Neural cell (in vitro differentiated cells): ENCODE data around the gene SNTB2. TPM values are rescaled to one million over a fixed set of nuclear protein-coding genes. Genes with fewer than 3 reads are reported as not detected.

Source experiments
- H2AFZ ChIP-seq: fragments of 200-600, 300-800 bp; sonication (generic), shearing (Covaris generic); 2 replicates; pipeline ENCODE4 v1.6.0; 2014; ENCODE audit warnings: low read depth, mild to moderate bottlenecking, antibody characterized with exemption, low read length, moderate library complexity
- H3F3A ChIP-seq: fragments of 200-600 bp; shearing (Covaris generic); 2 replicates; pipeline ENCODE4 v1.6.1; 2016; ENCODE audit warnings: mild to moderate bottlenecking, moderate library complexity, mixed read lengths, antibody characterized with exemption, low read length; ENCODE audit not compliant: insufficient read depth, poor library complexity, severe bottlenecking
- H3K27ac ChIP-seq: fragments of 200-600, 300-800 bp; sonication (generic), shearing (Covaris generic); 2 replicates; pipeline ENCODE4 v1.5.1; 2014; ENCODE audit warnings: mild to moderate bottlenecking, low read length, moderate library complexity
- H3K27me3 ChIP-seq: fragments of 300-800, 200-600 bp; sonication (generic), shearing (Covaris generic); 2 replicates; pipeline ENCODE4 v1.6.0; 2014; ENCODE audit warnings: mild to moderate bottlenecking, low read depth, low read length, moderate library complexity; ENCODE audit not compliant: insufficient read depth
- H3K36me3 ChIP-seq: fragments of 300-800, 200-600 bp; sonication (generic), shearing (Covaris generic); 2 replicates; pipeline ENCODE4 v1.5.1; 2014; ENCODE audit warnings: mild to moderate bottlenecking, antibody characterized with exemption, low read length, moderate library complexity; ENCODE audit not compliant: insufficient read depth
- H3K4me2 ChIP-seq: fragments of 300-800, 200-600 bp; sonication (generic), shearing (Covaris generic); 2 replicates; pipeline ENCODE4 v1.6.0; 2014; ENCODE audit warnings: mild to moderate bottlenecking, low read length
- H3K4me3 ChIP-seq: fragments of 300-800, 200-600 bp; sonication (generic), shearing (Covaris generic); 2 replicates; pipeline ENCODE4 v1.5.1; 2014; ENCODE audit warnings: mild to moderate bottlenecking, low read length, moderate library complexity
- H3K79me2 ChIP-seq: fragments of 200-600 bp; shearing (Covaris generic); replicated peaks from 2 replicates; pipeline ENCODE4 v1.6.0; 2014; ENCODE audit warnings: mild to moderate bottlenecking, low read length, moderate library complexity; ENCODE audit not compliant: insufficient read depth
- H3K9ac ChIP-seq: fragments of 300-800, 200-600 bp; sonication (generic), shearing (Covaris generic); 2 replicates; pipeline ENCODE4 v1.6.1; 2016; ENCODE audit warnings: mild to moderate bottlenecking, low read length, mixed read lengths
- H3K9me2 ChIP-seq: fragments of 200-600 bp; shearing (Covaris generic); 2 replicates; pipeline ENCODE4 v1.6.1; 2016; ENCODE audit warnings: mild to moderate bottlenecking, low read length, mixed read lengths; ENCODE audit not compliant: insufficient read depth
- H3K9me3 ChIP-seq: fragments of 200-600, 300-800 bp; sonication (generic), shearing (Covaris generic); 2 replicates; pipeline ENCODE4 v1.6.1; 2016; ENCODE audit warnings: mild to moderate bottlenecking, mixed run types, low read length, moderate library complexity, mixed read lengths
- H4K20me1 ChIP-seq: fragments of 200-600 bp; shearing (Covaris generic); 2 replicates; pipeline ENCODE4 v1.6.1; 2016; ENCODE audit warnings: mild to moderate bottlenecking, mixed run types; ENCODE audit not compliant: insufficient read depth
- EP300 ChIP-seq: fragments of 450-650 bp; conservative IDR thresholded peaks from 2 replicates; pipeline ENCODE4 v1.6.1; 2014; ENCODE audit warnings: antibody characterized with exemption, mild to moderate bottlenecking, moderate library complexity; ENCODE audit not compliant: poor library complexity, severe bottlenecking
- EZH2 ChIP-seq: fragments of 200-600, 300-800 bp; shearing (Covaris generic), sonication (generic); IDR thresholded peaks from 2 replicates; pipeline ENCODE4 v1.6.1; 2014; ENCODE audit warnings: antibody characterized with exemption, low read length, borderline replicate concordance, mild to moderate bottlenecking; ENCODE audit not compliant: insufficient read depth, poor library complexity, severe bottlenecking
- MXI1 ChIP-seq: fragments of 450-650 bp; conservative IDR thresholded peaks from 2 replicates; pipeline ENCODE4 v1.6.1; 2014; ENCODE audit warnings: antibody characterized with exemption, mild to moderate bottlenecking; ENCODE audit not compliant: poor library complexity, severe bottlenecking
- POLR2AphosphoS5 ChIP-seq: IDR thresholded peaks from 2 replicates; pipeline ENCODE4 v1.6.1; 2012
- RAD21 ChIP-seq: fragments of 450-650 bp; conservative IDR thresholded peaks from 2 replicates; pipeline ENCODE4 v1.6.1; 2014; ENCODE audit warnings: antibody characterized with exemption, mild to moderate bottlenecking, moderate library complexity
- SMC3 ChIP-seq: fragments of 450-650 bp; conservative IDR thresholded peaks from 2 replicates; pipeline ENCODE4 v1.6.1; 2014; ENCODE audit warnings: antibody characterized with exemption, mild to moderate bottlenecking, moderate library complexity; ENCODE audit not compliant: poor library complexity
- TAF1 ChIP-seq: IDR thresholded peaks from 2 replicates; pipeline ENCODE4 v1.6.1; 2012; ENCODE audit warnings: low read depth
- polyA plus RNA-seq: library from polyadenylated mRNA; depleted of rRNA; stranded (reverse); fragments of >200 nt; gene quantifications from 2 replicates; pipeline ENCODE4 v1.2.3, GENCODE V29; 2014
- small RNA-seq, 3 experiments: library from RNA; depleted of rRNA; stranded (forward); fragments of <200 nt; gene quantifications; one replicate each; pipeline ENCODE3, GENCODE V24; 2012
- TF ChIP-seq, protein P1 (sequence below): fragments of 450-650 bp; IDR thresholded peaks from 2 replicates; pipeline ENCODE4 v1.5.1; 2014; ENCODE audit warnings: antibody characterized with exemption, mild to moderate bottlenecking, moderate library complexity; ENCODE audit not compliant: poor library complexity, severe bottlenecking
- TF ChIP-seq, protein P2 (sequence below): IDR thresholded peaks from 2 replicates; pipeline ENCODE4 v1.6.1; 2012; ENCODE audit warnings: borderline replicate concordance

The SNTB2 gene
- polyA plus RNA-seq, 1 donor from 2014 or later, result 7.0 TPM

DNA sequence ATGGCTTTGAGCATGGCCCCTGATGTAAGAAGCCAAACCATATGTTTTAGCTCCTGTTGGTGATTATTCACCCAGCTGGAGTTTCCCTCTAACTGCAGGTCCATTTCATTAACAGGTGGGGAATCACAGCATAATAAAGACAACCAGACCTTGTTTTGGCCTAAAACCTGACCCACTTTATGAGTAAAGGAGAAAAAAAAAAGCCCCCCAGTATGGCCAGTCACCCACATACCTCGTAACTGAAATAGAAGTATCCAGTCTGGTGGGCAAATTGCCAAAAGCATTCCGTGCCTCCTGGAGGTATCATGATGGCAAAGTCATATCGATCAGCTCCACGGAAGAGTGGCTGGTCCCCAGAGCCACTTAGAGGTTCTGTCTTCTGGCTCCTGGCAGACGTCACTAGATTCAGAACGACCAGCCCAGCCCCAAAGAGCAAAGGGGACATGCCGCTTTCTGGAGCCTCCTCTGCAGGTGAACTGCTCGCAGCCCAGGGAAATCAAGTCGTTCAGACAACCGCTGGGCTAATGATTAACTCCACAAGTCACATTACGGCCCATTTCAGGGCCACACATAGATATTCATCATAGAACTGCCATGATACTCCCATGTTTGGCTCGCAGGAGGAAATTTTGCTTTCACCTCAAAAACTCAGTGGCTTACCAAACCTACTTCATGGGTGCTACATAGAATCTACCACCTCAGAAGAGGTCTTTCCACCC lies 164.5 kb downstream of the SNTB2 start, which contains the start of gene TMED6:
Gene TMED6 (minus strand): TSS at position 478 of the 719 bp plus-strand sequence. CDS start 33 bp downstream, at position 445.
- H3K9ac ChIP-seq, result no peak within 1 kb of the TSS
- H2AFZ ChIP-seq, result no peak within 1 kb of the TSS
- TF ChIP-seq TAF1 (no peak), POLR2AphosphoS5 (no peak), RAD21 (no peak), MXI1 (no peak), EZH2 (no peak), SMC3 (no peak), EP300 (no peak)
- TF ChIP-seq, protein P1, sequence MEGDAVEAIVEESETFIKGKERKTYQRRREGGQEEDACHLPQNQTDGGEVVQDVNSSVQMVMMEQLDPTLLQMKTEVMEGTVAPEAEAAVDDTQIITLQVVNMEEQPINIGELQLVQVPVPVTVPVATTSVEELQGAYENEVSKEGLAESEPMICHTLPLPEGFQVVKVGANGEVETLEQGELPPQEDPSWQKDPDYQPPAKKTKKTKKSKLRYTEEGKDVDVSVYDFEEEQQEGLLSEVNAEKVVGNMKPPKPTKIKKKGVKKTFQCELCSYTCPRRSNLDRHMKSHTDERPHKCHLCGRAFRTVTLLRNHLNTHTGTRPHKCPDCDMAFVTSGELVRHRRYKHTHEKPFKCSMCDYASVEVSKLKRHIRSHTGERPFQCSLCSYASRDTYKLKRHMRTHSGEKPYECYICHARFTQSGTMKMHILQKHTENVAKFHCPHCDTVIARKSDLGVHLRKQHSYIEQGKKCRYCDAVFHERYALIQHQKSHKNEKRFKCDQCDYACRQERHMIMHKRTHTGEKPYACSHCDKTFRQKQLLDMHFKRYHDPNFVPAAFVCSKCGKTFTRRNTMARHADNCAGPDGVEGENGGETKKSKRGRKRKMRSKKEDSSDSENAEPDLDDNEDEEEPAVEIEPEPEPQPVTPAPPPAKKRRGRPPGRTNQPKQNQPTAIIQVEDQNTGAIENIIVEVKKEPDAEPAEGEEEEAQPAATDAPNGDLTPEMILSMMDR, result no peak
- TF ChIP-seq, protein P2, sequence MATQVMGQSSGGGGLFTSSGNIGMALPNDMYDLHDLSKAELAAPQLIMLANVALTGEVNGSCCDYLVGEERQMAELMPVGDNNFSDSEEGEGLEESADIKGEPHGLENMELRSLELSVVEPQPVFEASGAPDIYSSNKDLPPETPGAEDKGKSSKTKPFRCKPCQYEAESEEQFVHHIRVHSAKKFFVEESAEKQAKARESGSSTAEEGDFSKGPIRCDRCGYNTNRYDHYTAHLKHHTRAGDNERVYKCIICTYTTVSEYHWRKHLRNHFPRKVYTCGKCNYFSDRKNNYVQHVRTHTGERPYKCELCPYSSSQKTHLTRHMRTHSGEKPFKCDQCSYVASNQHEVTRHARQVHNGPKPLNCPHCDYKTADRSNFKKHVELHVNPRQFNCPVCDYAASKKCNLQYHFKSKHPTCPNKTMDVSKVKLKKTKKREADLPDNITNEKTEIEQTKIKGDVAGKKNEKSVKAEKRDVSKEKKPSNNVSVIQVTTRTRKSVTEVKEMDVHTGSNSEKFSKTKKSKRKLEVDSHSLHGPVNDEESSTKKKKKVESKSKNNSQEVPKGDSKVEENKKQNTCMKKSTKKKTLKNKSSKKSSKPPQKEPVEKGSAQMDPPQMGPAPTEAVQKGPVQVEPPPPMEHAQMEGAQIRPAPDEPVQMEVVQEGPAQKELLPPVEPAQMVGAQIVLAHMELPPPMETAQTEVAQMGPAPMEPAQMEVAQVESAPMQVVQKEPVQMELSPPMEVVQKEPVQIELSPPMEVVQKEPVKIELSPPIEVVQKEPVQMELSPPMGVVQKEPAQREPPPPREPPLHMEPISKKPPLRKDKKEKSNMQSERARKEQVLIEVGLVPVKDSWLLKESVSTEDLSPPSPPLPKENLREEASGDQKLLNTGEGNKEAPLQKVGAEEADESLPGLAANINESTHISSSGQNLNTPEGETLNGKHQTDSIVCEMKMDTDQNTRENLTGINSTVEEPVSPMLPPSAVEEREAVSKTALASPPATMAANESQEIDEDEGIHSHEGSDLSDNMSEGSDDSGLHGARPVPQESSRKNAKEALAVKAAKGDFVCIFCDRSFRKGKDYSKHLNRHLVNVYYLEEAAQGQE, result no peak

More for the DNA sequence above, 164.5 kb downstream of the SNTB2 start, which contains the start of gene TMED6:
- Histone ChIP-seq H3K4me2 (no peak within 1 kb of the TSS), H3K4me3 (no peak within 1 kb of the TSS), H4K20me1 (no peaks in the 10 kb centered on the region), H3F3A (no peaks in the 10 kb centered on the region), H3K9me3 (no peaks in the 10 kb centered on the region), H3K27me3 (no peaks in the 10 kb centered on the region), H3K27ac (no peak within 1 kb of the TSS), H3K9me2 (no peaks in the 10 kb centered on the region), H3K36me3 (no peaks in the 10 kb centered on the region), H3K79me2 (no peaks in the 10 kb centered on the region)

Small RNA genes within 50 kb of the gene (small RNA-seq; reads per million reads assigned to genes)
- 0 to 1.2 (median 0) reads per million in 3 experiments for gene RF00019
- 1.7 to 5.4 (median 3.4) reads per million in 3 experiments for gene RNU6-22P

Other genes starting within 250 kb of the SNTB2 start
- gene HAS3, start 81.5 kb upstream of the SNTB2 start, polyA plus RNA-seq, result 12.5 and 30.1 TPM in 2 replicates
- 109 and 133 TPM in 2 replicates for gene CHTF8, start 54.6 kb upstream of the SNTB2 start, polyA plus RNA-seq
- gene UTP4, start 54.5 kb upstream of the SNTB2 start, polyA plus RNA-seq, result 18.5 and 23.6 TPM in 2 replicates
- gene VPS4A, start 124.2 kb downstream of the SNTB2 start, polyA plus RNA-seq, result 46.3 and 52.6 TPM in 2 replicates
- gene PDF, start 143.4 kb downstream of the SNTB2 start, polyA plus RNA-seq, result 5.1 and 6.0 TPM in 2 replicates
- 27.8 and 44.4 TPM in 2 replicates for gene COG8, start 152.4 kb downstream of the SNTB2 start, polyA plus RNA-seq
- 12.2 and 15.8 TPM in 2 replicates for gene NIP7, start 152.6 kb downstream of the SNTB2 start, polyA plus RNA-seq
- not detected in 2 replicates for gene TMED6, start 164.6 kb downstream of the SNTB2 start, polyA plus RNA-seq
- 26.7 and 27.7 TPM in 2 replicates for gene TERF2, start 198.8 kb downstream of the SNTB2 start, polyA plus RNA-seq
- gene CYB5B, start 237.5 kb downstream of the SNTB2 start, polyA plus RNA-seq, result 70.4 and 93.5 TPM in 2 replicates